Stomach (tissue), 9 donors: ENCODE data around the gene AMACR. TPM values are rescaled to one million over a fixed set of nuclear protein-coding genes. Genes with fewer than 3 reads are reported as not detected.
A peak's percentile ranks its signal among the peaks of the same experiment; 100 is the strongest.
"Not testable (repeated sequence)": the region's sequence is repeated elsewhere in the genome, so short reads cannot be mapped to it uniquely, and the experiment has no call there.

Source experiments
- DNase-seq, 2 donors: peaks; one replicate each; pipeline versions ENCODE4 v3.0.0 to v3.0.0-alpha.2; 2013 to 2019
- H3K27ac ChIP-seq, 5 donors: fragments of 200-600 bp in 4 of 5; sonication (generic) in 4 of 5; one replicate each; pipeline ENCODE4 v1.5.1; 2013 to 2019; ENCODE audit warnings: mild to moderate bottlenecking in 1 of 5, moderate library complexity in 1 of 5
- H3K27me3 ChIP-seq, 3 donors: fragments of 200-600 bp; sonication (generic); one replicate each; pipeline ENCODE4 v1.5.1; 2017 to 2019; ENCODE audit warnings: mixed run types in 1 of 3
- H3K36me3 ChIP-seq, 4 donors: fragments of 200-600 bp; sonication (generic); 1 replicate in 3 of 4; 2 replicates in 1 of 4; pipeline ENCODE4 v1.5.1; 2016 to 2019
- H3K4me1 ChIP-seq, 4 donors: fragments of 200-600 bp; sonication (generic); one replicate each; pipeline ENCODE4 v1.5.1; 2016 to 2019
- H3K4me3 ChIP-seq, 4 donors: fragments of 200-600 bp; sonication (generic) in 3 of 4; one replicate each; pipeline ENCODE4 v1.5.1; 2016 to 2019; ENCODE audit warnings: mild to moderate bottlenecking in 1 of 4
- H3K9me3 ChIP-seq, 4 donors: fragments of 200-600 bp; sonication (generic); one replicate each; pipeline ENCODE4 v1.5.1; 2016 to 2019
- EP300 ChIP-seq: sonication (generic); formaldehyde crosslinking; IDR thresholded peaks from one replicate; pipeline ENCODE4 v1.6.1; 2017; ENCODE audit warnings: antibody characterized with exemption
- POLR2A ChIP-seq, 4 donors: fragments of 450-650 bp; IDR thresholded peaks; one replicate each; pipeline ENCODE4 v1.6.1; 2016; ENCODE audit warnings: antibody characterized with exemption in 4 of 4, control low read depth in 2 of 4, mild to moderate bottlenecking in 1 of 4, moderate library complexity in 1 of 4
- POLR2AphosphoS5 ChIP-seq, 3 donors: sonication (generic); formaldehyde crosslinking; IDR thresholded peaks; one replicate each; pipeline ENCODE4 v1.6.1; 2016; ENCODE audit warnings: antibody characterized with exemption in 3 of 3
- WGBS, 5 donors: extraction: QIAGEN DNeasy Blood & Tissue Kit in 3 of 5; methylation state at CpG; one replicate each; pipeline versions ENCODE4 v1.1.5 to v1.1.7; 2013 to 2018; 5-methylcytosine and 5-hydroxymethylcytosine counted together
- intact Hi-C: fragments of 100-400 bp; cut with DNase I; formaldehyde crosslinking; loops from one replicate; pipeline ENCODE4 v1.15.1; 2023; ENCODE audit warnings: low total_unique reads
- polyA plus RNA-seq, 3 donors: library from polyadenylated mRNA; stranded (reverse); fragments of 200-250 nt; gene quantifications; one replicate each; pipeline ENCODE4 v1.2.3, GENCODE V29; 2013
- total RNA-seq, 5 donors: library from RNA; depleted of rRNA; stranded (reverse); fragments of >200 nt; gene quantifications; one replicate each; pipeline versions ENCODE4 v1.1.0 to v1.2.3, GENCODE V29; 2014 to 2016
- TF ChIP-seq, protein P1 (sequence below), 7 experiments: fragments of 450-650 bp in 4 of 7; fragments of 200-600 bp in 3 of 7; sonication (generic) in 3 of 7; IDR thresholded peaks; one replicate each; pipeline ENCODE4 v1.5.1; 2016 to 2019; ENCODE audit warnings: antibody characterized with exemption in 7 of 7, control low read depth in 2 of 7, mild to moderate bottlenecking in 1 of 7
- donor health status: healthy with polysubstance abuse.
- donor health status: Bipolar disorder and iron deficiency.
- donor health status: healthy.

Gene AMACR
- total and polyA plus RNA-seq, 8 donors, result 8.5 to 89.7 (median 19.5) TPM

DNA sequence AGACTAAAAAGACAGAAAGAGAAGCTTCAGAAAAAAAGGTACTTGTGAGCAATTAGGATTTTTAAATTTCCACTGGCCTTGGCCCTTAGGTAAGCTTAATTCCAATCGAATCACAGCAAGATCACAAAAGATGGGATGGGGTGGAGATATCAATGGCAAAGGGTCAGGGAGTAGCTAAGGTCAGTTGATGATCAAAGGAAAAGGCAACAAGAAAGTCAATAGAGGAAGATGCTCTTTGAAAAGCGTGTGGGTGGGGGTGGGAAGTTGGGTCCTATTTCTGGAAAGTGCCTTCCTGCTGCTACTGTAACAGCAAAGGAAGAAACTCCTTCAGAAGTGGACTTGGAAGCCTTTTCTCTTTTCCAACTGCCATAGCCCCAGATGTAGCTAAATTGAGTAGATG, 27.9 kb upstream of the AMACR start:
- intact Hi-C loops, result no loop called here
- no peaks in the 10 kb centered on the region for H3K27me3 ChIP-seq
- TF ChIP-seq, protein P1, sequence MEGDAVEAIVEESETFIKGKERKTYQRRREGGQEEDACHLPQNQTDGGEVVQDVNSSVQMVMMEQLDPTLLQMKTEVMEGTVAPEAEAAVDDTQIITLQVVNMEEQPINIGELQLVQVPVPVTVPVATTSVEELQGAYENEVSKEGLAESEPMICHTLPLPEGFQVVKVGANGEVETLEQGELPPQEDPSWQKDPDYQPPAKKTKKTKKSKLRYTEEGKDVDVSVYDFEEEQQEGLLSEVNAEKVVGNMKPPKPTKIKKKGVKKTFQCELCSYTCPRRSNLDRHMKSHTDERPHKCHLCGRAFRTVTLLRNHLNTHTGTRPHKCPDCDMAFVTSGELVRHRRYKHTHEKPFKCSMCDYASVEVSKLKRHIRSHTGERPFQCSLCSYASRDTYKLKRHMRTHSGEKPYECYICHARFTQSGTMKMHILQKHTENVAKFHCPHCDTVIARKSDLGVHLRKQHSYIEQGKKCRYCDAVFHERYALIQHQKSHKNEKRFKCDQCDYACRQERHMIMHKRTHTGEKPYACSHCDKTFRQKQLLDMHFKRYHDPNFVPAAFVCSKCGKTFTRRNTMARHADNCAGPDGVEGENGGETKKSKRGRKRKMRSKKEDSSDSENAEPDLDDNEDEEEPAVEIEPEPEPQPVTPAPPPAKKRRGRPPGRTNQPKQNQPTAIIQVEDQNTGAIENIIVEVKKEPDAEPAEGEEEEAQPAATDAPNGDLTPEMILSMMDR (IDR thresholded peaks at IDR 0.05), result no peak
- no peak for TF ChIP-seq POLR2AphosphoS5 (IDR thresholded peaks at IDR 0.05)
- no peak for TF ChIP-seq EP300
- no peak for TF ChIP-seq POLR2A (IDR thresholded peaks at IDR 0.05)

DNA sequence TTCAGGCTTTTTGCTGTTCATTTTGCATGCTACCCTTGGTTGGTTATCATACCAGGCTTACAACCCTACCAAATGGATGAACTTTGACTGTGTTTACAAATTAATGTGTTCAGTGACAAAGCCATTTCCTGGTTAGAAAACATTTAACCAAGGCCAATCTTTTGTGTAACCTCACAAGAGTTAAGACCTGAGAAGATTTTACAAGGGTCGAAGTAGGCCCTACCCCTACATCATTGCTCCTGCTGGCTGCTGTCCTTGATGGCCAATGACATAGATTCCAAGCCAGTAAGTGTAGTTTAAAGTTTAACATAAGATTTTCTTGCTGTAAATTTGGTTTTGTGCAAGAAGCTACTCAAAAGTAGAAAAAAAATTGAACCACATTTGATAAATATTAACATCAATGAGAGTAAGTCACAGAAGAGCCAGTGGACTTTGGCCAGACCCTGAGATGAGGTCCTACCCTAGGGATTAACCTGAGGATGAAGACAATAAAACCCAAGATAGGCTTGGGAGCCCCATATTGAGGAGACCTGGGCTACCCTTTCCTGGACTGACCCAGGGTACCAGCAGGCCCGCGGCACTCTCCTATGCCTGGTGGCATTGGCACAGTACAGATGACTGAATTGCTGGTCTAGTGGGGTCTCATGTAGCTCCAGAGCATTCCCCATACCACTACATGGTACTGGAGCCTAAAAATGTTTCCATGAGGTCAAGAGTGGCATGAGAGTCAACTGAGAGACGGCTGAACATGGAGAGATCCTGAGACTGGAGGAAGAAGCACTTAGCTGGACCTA, 26.9 kb upstream of the AMACR start:
- intact Hi-C loops, result no loop called here
- Histone ChIP-seq H3K27ac (no peak overlapping the region), H3K9me3 (no peaks in the 10 kb centered on the region), H3K36me3 (peaks cover 7 to 20% (median 12%) of the 10 kb centered on the region in 4 donors), H3K27me3 (no peaks in the 10 kb centered on the region), H3K4me1 (peaks cover 0 to 12% (median 4%) of the 10 kb centered on the region in 4 donors), H3K4me3 (no peak overlapping the region)
- no peak for TF ChIP-seq POLR2AphosphoS5 (IDR thresholded peaks at IDR 0.05)
- no peak for TF ChIP-seq POLR2A (IDR thresholded peaks at IDR 0.05)
- TF ChIP-seq, protein P1 (IDR thresholded peaks at IDR 0.05), result no peak
- TF ChIP-seq EP300, result no peak
- 79 to 88% (median 86%) methylated on average over 4 of the region's 4 CpGs for WGBS, 5 donors
- DNase-seq, result no peak

More for the DNA sequence above, 27.9 kb upstream of the AMACR start:
- H3K4me3 ChIP-seq, result no peak overlapping the region
- peaks cover 0 to 12% (median 5%) of the 10 kb centered on the region in 4 donors for H3K4me1 ChIP-seq
- DNase-seq, result no peak
- WGBS, 5 donors, result 78 to 91% (median 81%) methylated on average over 2 of the region's 2 CpGs
- no peaks in the 10 kb centered on the region for H3K9me3 ChIP-seq
- H3K27ac ChIP-seq, result no peak overlapping the region
- H3K36me3 ChIP-seq, result peaks cover 7 to 20% (median 12%) of the 10 kb centered on the region in 4 donors

DNA sequence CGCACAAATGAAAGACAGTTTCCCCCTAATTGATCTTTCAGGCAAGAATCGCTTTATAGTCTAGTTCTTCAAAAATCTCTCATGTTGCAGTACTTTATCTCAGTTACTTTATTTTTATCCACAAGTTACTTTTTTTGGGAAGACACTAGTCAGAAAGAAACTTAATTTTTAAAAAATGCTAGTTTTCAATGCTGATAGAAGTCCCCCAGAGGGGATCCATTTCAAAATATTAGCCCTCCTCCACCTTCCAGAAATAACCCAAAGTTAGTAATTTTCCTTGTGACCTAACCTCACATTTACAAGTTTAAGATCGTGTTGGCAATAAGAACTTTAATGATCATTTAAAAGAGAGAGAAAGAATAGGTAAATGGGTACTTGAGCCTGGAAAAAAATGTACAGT, 24.1 kb upstream of the AMACR start:
- H3K9me3 ChIP-seq, result no peaks in the 10 kb centered on the region
- no peak overlapping the region for H3K27ac ChIP-seq
- WGBS, 5 donors, result 88 to 96% (median 92%) methylated on average over 3 of the region's 3 CpGs
- H3K36me3 ChIP-seq, result peaks cover 7 to 27% (median 12%) of the 10 kb centered on the region in 4 donors
- no peaks in the 10 kb centered on the region for H3K27me3 ChIP-seq
- TF ChIP-seq POLR2AphosphoS5 (IDR thresholded peaks at IDR 0.05) (no peak), EP300 (no peak), POLR2A (IDR thresholded peaks at IDR 0.05) (no peak)
- TF ChIP-seq, protein P1 (IDR thresholded peaks at IDR 0.05), result no peak
- no peak overlapping the region for H3K4me3 ChIP-seq
- no peak for DNase-seq
- peaks cover 0 to 4% (median under 1%) of the 10 kb centered on the region in 4 donors for H3K4me1 ChIP-seq
- intact Hi-C loops, result no loop called here

- no peaks in the 10 kb centered on the region for H3K4me1 ChIP-seq
- H3K27me3 ChIP-seq, result no peaks in the 10 kb centered on the region
- peaks cover 7 to 27% (median 12%) of the 10 kb centered on the region in 4 donors for H3K36me3 ChIP-seq
- no peak for DNase-seq
- TF ChIP-seq, protein P1 (IDR thresholded peaks at IDR 0.05), result no peak
- TF ChIP-seq EP300, result no peak
- no peak for TF ChIP-seq POLR2A (IDR thresholded peaks at IDR 0.05)
- TF ChIP-seq POLR2AphosphoS5 (IDR thresholded peaks at IDR 0.05), result no peak
- WGBS, 5 donors, result 75 to 95% (median 90%) methylated on average over 2 of the region's 2 CpGs
- H3K9me3 ChIP-seq, result no peaks in the 10 kb centered on the region
- H3K4me3 ChIP-seq, result no peak overlapping the region
- intact Hi-C loops, result no loop called here
- H3K27ac ChIP-seq, result no peak overlapping the region
Measured at GRCh38 chr5:34031117-34031516, 23.3 kb upstream of the AMACR start.

DNA sequence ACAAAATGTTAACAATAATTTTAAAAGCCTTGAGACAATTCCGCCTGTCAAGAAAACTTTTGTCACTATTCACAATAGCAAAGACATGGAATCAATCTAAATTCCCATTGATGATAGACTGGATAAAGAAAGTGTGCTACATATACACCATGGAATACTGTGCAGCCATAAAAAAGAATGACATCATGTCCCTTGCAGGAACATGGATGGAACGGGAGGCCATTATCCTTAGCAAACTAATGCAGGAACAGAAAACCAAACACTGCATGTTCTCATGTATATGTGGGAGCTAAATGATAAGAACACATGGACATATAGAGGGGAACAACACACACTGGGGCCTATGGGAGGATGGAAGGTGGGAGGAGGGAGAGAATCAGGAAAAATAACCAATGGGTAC, 22.7 kb upstream of the AMACR start:
- peaks cover 7 to 26% (median 12%) of the 10 kb centered on the region in 4 donors for H3K36me3 ChIP-seq
- DNase-seq, H3K9me3 ChIP-seq, H3K27me3 ChIP-seq, H3K4me1 ChIP-seq, intact Hi-C loops, H3K4me3 ChIP-seq: not testable (repeated sequence)
- H3K27ac ChIP-seq, result peak overlapping the region in 1 of 5 donors; percentile 29
- WGBS, 5 donors, result 93 to 98% (median 94%) methylated on average over 2 of the region's 2 CpGs
